GM10266 (cell line): ENCODE results near the gene CSF3R.

Experiments used
- DNase-seq: peaks from one replicate; pipeline ENCODE4 v3.0.0; 2012; ENCODE audit errors: extremely low spot score
- CTCF ChIP-seq: IDR thresholded peaks from 2 replicates; pipeline ENCODE4 v1.5.1; 2012; ENCODE audit warnings: mild to moderate bottlenecking, low read depth; ENCODE audit not compliant: control insufficient read depth, insufficient read depth; ENCODE audit errors: missing control alignments

The CSF3R gene

DNA sequence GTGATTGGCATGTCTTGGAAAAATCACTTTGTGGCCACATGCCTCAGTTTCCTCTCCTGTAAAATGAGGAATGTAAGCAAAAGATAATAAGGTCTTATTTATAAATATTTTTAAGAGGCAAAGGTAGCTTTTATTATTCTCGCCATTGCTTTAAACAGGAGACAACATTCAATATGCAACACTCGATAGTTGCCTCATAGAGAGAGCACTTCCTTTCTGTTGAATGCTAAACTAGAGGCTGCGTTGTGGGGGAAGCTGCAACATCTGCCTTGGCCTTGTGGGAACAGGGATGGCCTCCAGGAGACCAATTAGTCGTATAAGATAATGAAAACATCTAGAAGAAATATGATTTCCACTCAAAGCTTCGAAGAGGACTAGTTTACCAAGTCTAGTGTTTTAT, 36.0 kb downstream of the CSF3R start:
- no peak for DNase-seq
- TF ChIP-seq CTCF: no peak

GRCh38 chr1:36446271-36446670, 36.4 kb downstream of the CSF3R start:
- peak; percentile 53 for DNase-seq
- TF ChIP-seq CTCF: peak; percentile 56

GRCh38 chr1:36443297-36443696, 39.4 kb downstream of the CSF3R start:
- TF ChIP-seq CTCF: no peak
- no peak for DNase-seq

GRCh38 chr1:36442337-36442736, 40.4 kb downstream of the CSF3R start:
- no peak for TF ChIP-seq CTCF
- DNase-seq: no peak

GRCh38 chr1:36440646-36441045, 42.1 kb downstream of the CSF3R start:
- TF ChIP-seq CTCF: no peak

GRCh38 chr1:36440044-36440443, 42.7 kb downstream of the CSF3R start:
- TF ChIP-seq CTCF: no peak
- DNase-seq: no peak

More at GRCh38 chr1:36440646-36441045, 42.1 kb downstream of the CSF3R start:
- DNase-seq: no peak

DNA sequence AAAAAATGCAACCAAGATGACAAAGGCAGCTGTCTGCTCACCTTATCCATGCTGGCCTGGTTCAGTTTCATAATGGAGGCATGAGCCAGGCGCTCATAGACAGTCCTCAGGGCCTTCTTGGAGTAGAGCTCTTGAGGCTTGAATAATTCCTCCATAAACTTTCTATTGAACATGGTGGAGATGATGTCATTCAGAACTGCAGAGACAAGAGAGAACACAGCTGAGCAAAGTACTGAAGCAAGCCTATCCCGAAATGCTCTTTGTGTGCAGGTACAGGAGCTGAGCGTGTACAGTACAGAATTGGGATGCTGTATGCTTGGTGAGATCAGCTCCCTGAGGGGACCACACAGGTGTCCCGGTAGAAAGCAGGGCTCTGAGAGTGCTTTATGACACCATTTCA, 44.0 kb downstream of the CSF3R start:
- no peak for TF ChIP-seq CTCF
- DNase-seq: no peak
